K562 treated with DMSO at 1 percent for 4 hours (cell line): ENCODE results near the gene RRP12. TPM values are rescaled to one million over a fixed set of nuclear protein-coding genes. Genes with fewer than 3 reads are reported as not detected.

Experiments used
- total RNA-seq: library from RNA; unstranded; fragments of 300-600 nt; gene quantifications from 2 replicates; pipeline ENCODE4 v1.2.3, GENCODE V29; 2022; ENCODE audit not compliant: insufficient read depth

The RRP12 gene
- total RNA-seq, result 10.5 and 11.0 TPM in 2 replicates

GRCh38 chr10:97400665-97401454 is at the start of gene RRP12:
Gene RRP12 (minus strand): TSS chr10:97401340. CDS start chr10:97401231, 109 bp downstream.

GRCh38 chr10:97445722-97446639 is 44.8 kb upstream of the RRP12 start, which contains the start of the genes EXOSC1 and ZDHHC16:
Gene EXOSC1 (minus strand): TSS chr10:97446006. CDS start chr10:97445985, 21 bp downstream.
Gene ZDHHC16 (plus strand): TSS chr10:97446175. CDS start chr10:97451676, 5,501 bp downstream.

GRCh38 chr10:97425964-97426775 is 25.0 kb upstream of the RRP12 start, which contains the start of gene PGAM1:
Gene PGAM1 (plus strand): TSS chr10:97426191. CDS start chr10:97426308, 117 bp downstream.

GRCh38 chr10:97334370-97335175 is 66.6 kb downstream of the RRP12 start, which contains the start of gene FRAT2:
Gene FRAT2 (minus strand): TSS chr10:97334729. CDS start chr10:97334572, 157 bp downstream.

GRCh38 chr10:97318772-97319651 is 82.1 kb downstream of the RRP12 start, which contains the start of gene FRAT1:
Gene FRAT1 (plus strand): TSS chr10:97319271. CDS start chr10:97319454, 183 bp downstream.

Other genes with a start within 250 kb of the RRP12 start
- 0.17 TPM in 1 of 2 replicates, not detected in the other for gene SLIT1, start 215.4 kb downstream of the RRP12 start, total RNA-seq
- 11.9 and 12.5 TPM in 2 replicates for gene ARHGAP19, start 108.7 kb downstream of the RRP12 start, total RNA-seq
- gene FRAT1, start 82.1 kb downstream of the RRP12 start, total RNA-seq, result 2.2 and 2.6 TPM in 2 replicates
- 22.9 and 24.5 TPM in 2 replicates for gene FRAT2, start 66.6 kb downstream of the RRP12 start, total RNA-seq
- 181 and 216 TPM in 2 replicates for gene PGAM1, start 24.9 kb upstream of the RRP12 start, total RNA-seq
- 65.0 and 67.0 TPM in 2 replicates for gene EXOSC1, start 44.7 kb upstream of the RRP12 start, total RNA-seq
- gene ZDHHC16, start 44.8 kb upstream of the RRP12 start, total RNA-seq, result 23.0 and 23.7 TPM in 2 replicates
- gene MMS19, start 97.1 kb upstream of the RRP12 start, total RNA-seq, result 37.2 and 45.8 TPM in 2 replicates
- gene UBTD1, start 97.6 kb upstream of the RRP12 start, total RNA-seq, result 5.7 and 7.7 TPM in 2 replicates
- not detected in 2 replicates for gene ANKRD2, start 171.4 kb upstream of the RRP12 start, total RNA-seq
- gene HOGA1, start 183.0 kb upstream of the RRP12 start, total RNA-seq, result not detected in 2 replicates
- not detected in 2 replicates for gene C10orf62, start 188.4 kb upstream of the RRP12 start, total RNA-seq
- gene MORN4, start 232.2 kb upstream of the RRP12 start, total RNA-seq, result 11.3 and 24.5 TPM in 2 replicates
- gene PI4K2A, start 239.3 kb upstream of the RRP12 start, total RNA-seq, result 17.8 and 24.2 TPM in 2 replicates